Measurements from ENCODE around the gene SLC18A2.

GRCh38 chr10:117284716-117285494 lies 44.0 kb downstream of the SLC18A2 start:
- TF ChIP-seq CTCF (conservative IDR thresholded peaks at IDR 0.05) (no peak), ZFX (IDR thresholded peaks at IDR 0.05) (no peak)

Measured in C4-2B (cell line).